ENCODE measurements around the gene KAT2A. TPM values are rescaled to one million over a fixed set of nuclear protein-coding genes. Genes with fewer than 3 reads are reported as not detected.
A peak's percentile ranks its signal among the peaks of the same experiment; 100 is the strongest.

Gene KAT2A
- total and polyA plus RNA-seq, 11 donors: 6.9 to 33.0 (median 15.3) TPM

- Histone ChIP-seq H3K4me3 (peak overlapping the region in 1 of 12 donors; percentile 82), H3K27ac (peak overlapping the region; percentile 66 to 93 (median 90)), H3K9me3 (no peaks in the 10 kb centered on the region), H3K4me1 (peaks cover 0 to 33% (median 16%) of the 10 kb centered on the region in 12 donors), H3K27me3 (no peaks in the 10 kb centered on the region), H3K36me3 (peaks cover 0 to 60% (median 22%) of the 10 kb centered on the region in 9 donors)
- intact Hi-C loops (cut with DNase I): loop anchor here in 3 of 10 donors (2.0 to 10.0 kb wide), 3 partner anchors 46 to 89 kb away; no protein-coding TSS in a partner anchor
- 88 to 94% (median 90%) methylated on average over 25 to 28 of the region's 28 CpGs for WGBS, 4 donors
- DNase-seq (peak in 1 of 5 donors; percentile 59), ATAC-seq (no peak)
- TF ChIP-seq POLR2A (IDR thresholded peaks at IDR 0.05) (no peak), CTCF (IDR thresholded peaks at IDR 0.05) (no peak)
Measured at GRCh38 chr17:42113293-42114069, 7.7 kb downstream of the KAT2A start.

DNA sequence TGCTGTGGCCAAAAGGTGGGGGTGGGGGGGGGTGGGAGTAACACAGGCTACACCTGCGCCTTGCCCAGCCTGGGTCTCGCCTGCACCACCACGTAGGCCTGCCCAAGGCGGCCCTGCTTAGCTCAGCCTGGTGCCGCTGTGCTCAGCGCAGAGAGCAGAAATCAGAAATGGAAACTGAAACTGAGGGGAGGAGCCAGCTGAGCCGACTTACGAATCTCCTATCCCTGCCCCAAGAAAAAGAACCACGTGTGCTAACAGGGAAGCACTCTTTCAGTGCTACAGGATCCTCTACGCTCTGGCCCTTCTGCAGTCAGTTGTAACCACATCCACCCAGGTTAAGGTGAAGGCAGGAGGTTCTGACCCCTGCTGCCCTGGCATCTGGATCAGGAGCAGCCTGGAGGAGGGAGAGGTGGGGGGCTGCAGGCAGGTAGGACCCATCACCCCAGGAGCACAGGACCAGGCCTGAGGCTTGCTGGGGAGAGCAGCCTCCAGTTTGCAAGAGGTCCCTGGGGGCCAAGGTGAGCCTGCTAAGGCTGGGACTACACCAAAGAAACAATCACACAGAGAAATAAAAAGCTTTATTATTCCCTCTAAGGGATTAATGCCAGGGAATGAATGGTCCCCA is 8.5 kb downstream of the KAT2A start, which contains the start of gene DHX58:
Gene DHX58, minus strand, starts transcription at position 163 of the 625 bp plus-strand sequence. CDS start 822 bp downstream, outside the sequence.
- 20 to 28% (median 25%) methylated on average over 10 of the region's 10 CpGs for WGBS, 4 donors
- Histone ChIP-seq H3K4me3 (peak within 1 kb of the TSS; percentile 42 to 82 (median 62)), H3K4me1 (peaks cover 0 to 33% (median 16%) of the 10 kb centered on the region in 12 donors), H3K36me3 (peaks cover 0 to 59% (median 21%) of the 10 kb centered on the region in 9 donors), H3K27ac (peak within 1 kb of the TSS; percentile 66 to 93 (median 90)), H3K9me3 (no peaks in the 10 kb centered on the region), H3K27me3 (no peaks in the 10 kb centered on the region)
- peak in 1 of 2 donors; percentile 56 for TF ChIP-seq POLR2A (IDR thresholded peaks at IDR 0.05)
- TF ChIP-seq CTCF (IDR thresholded peaks at IDR 0.05): no peak
- DNase-seq: peak; percentile 71 to 82 (median 76)
- intact Hi-C loops (cut with DNase I): loop anchor here in 3 of 10 donors (2.0 to 10.0 kb wide), 3 partner anchors 45 to 88 kb away; no protein-coding TSS in a partner anchor
- peak; percentile 61 to 90 (median 84) for ATAC-seq

- Histone ChIP-seq H3K4me1 (peaks cover 0 to 32% (median 16%) of the 10 kb centered on the region in 12 donors), H3K36me3 (peaks cover 0 to 58% (median 15%) of the 10 kb centered on the region in 9 donors), H3K4me3 (peak overlapping the region; percentile 42 to 82 (median 62)), H3K27me3 (no peaks in the 10 kb centered on the region), H3K27ac (peak overlapping the region; percentile 66 to 93 (median 90)), H3K9me3 (no peaks in the 10 kb centered on the region)
- intact Hi-C loops (cut with DNase I): loop anchor here in 4 of 10 donors (2.0 to 10.0 kb wide), 4 partner anchors 45 to 149 kb away; no protein-coding TSS in a partner anchor
- WGBS, 4 donors: 23 to 44% (median 38%) methylated on average over 11 to 12 of the region's 12 CpGs
- DNase-seq (peak in 1 of 5 donors; percentile 26), ATAC-seq (peak; percentile 15 to 55 (median 38))
- TF ChIP-seq POLR2A (IDR thresholded peaks at IDR 0.05) (no peak), CTCF (IDR thresholded peaks at IDR 0.05) (no peak)
Measured at GRCh38 chr17:42111871-42112551, 9.2 kb downstream of the KAT2A start.
